Neuronal stem cell (in vitro differentiated cells): ENCODE measurements around the gene RAPGEF2.

Source experiments
- DNase-seq: peaks from one replicate; pipeline ENCODE4 v3.0.0-alpha.2; 2013; ENCODE audit warnings: low spot score
- H2AFZ ChIP-seq: one replicate; pipeline ENCODE4 v1.6.1; 2013; ENCODE audit warnings: mild to moderate bottlenecking, low read length, inconsistent platforms
- H2AK5ac ChIP-seq: 2 replicates; pipeline ENCODE4 v1.6.1; 2013; ENCODE audit warnings: low read depth, mild to moderate bottlenecking, inconsistent platforms, low read length, moderate library complexity, mixed read lengths
- H2BK120ac ChIP-seq: 2 replicates; pipeline ENCODE4 v1.6.1; 2013; ENCODE audit warnings: low read depth, mild to moderate bottlenecking, inconsistent platforms, low read length, moderate library complexity, mixed read lengths
- H2BK12ac ChIP-seq: one replicate; pipeline ENCODE4 v1.6.1; 2013; ENCODE audit warnings: low read length, inconsistent platforms
- H2BK15ac ChIP-seq: 2 replicates; pipeline ENCODE4 v1.6.1; 2013; ENCODE audit warnings: mild to moderate bottlenecking, low read length, inconsistent platforms, mixed read lengths
- H2BK5ac ChIP-seq: one replicate; pipeline ENCODE4 v1.6.1; 2013; ENCODE audit warnings: inconsistent platforms, mild to moderate bottlenecking, low read length, moderate library complexity
- H3K14ac ChIP-seq: one replicate; pipeline ENCODE4 v1.6.1; 2013; ENCODE audit warnings: low read length, inconsistent platforms
- H3K18ac ChIP-seq: 2 replicates; pipeline ENCODE4 v1.6.1; 2013; ENCODE audit warnings: low read length, inconsistent platforms
- H3K23ac ChIP-seq: 2 replicates; pipeline ENCODE4 v1.6.1; 2013; ENCODE audit warnings: low read depth, mild to moderate bottlenecking, mixed read lengths, low read length, inconsistent platforms; ENCODE audit not compliant: poor library complexity
- H3K27ac ChIP-seq: replicated peaks from 3 replicates; pipeline ENCODE4 v1.5.1; 2013; ENCODE audit warnings: low read length, inconsistent platforms
- H3K27me3 ChIP-seq, 3 experiments: 2 replicates each; pipeline ENCODE4 v1.6.1; 2013; ENCODE audit warnings: low read length in 3 of 3, mild to moderate bottlenecking in 2 of 3, inconsistent platforms in 1 of 3, low read depth in 1 of 3, mixed read lengths in 1 of 3, moderate library complexity in 1 of 3; ENCODE audit not compliant: control insufficient read depth in 3 of 3, insufficient read depth in 3 of 3
- H3K36me3 ChIP-seq, 2 donors: replicated peaks in 1 of 2; 2 replicates each; pipeline ENCODE4 v1.6.1; 2013; ENCODE audit warnings: low read length in 2 of 2; ENCODE audit not compliant: control insufficient read depth in 2 of 2, insufficient read depth in 2 of 2
- H3K4ac ChIP-seq: 2 replicates; pipeline ENCODE4 v1.6.1; 2013; ENCODE audit warnings: inconsistent platforms, mild to moderate bottlenecking, low read length, moderate library complexity
- H3K4me1 ChIP-seq, 2 donors: 1 replicate in 1 of 2; 2 replicates in 1 of 2; pipeline ENCODE4 v1.6.1; 2013; ENCODE audit warnings: low read length in 2 of 2, low read depth in 1 of 2; ENCODE audit not compliant: control insufficient read depth in 2 of 2, insufficient read depth in 1 of 2
- H3K4me2 ChIP-seq: one replicate; pipeline ENCODE4 v1.6.1; 2013; ENCODE audit warnings: mild to moderate bottlenecking, low read length, inconsistent platforms; ENCODE audit not compliant: insufficient read depth, poor library complexity, severe bottlenecking
- H3K4me3 ChIP-seq, 2 donors: 2 replicates each; pipeline ENCODE4 v1.5.1; 2013; ENCODE audit warnings: low read length in 2 of 2, mild to moderate bottlenecking in 2 of 2, inconsistent platforms in 1 of 2, moderate library complexity in 1 of 2
- H3K79me1 ChIP-seq: one replicate; pipeline ENCODE4 v1.6.1; 2013; ENCODE audit warnings: low read depth, mild to moderate bottlenecking, inconsistent platforms, low read length, moderate library complexity
- H3K9ac ChIP-seq: one replicate; pipeline ENCODE4 v1.6.1; 2013; ENCODE audit warnings: mild to moderate bottlenecking, low read depth, low read length, inconsistent platforms; ENCODE audit not compliant: poor library complexity
- H3K9me3 ChIP-seq, 2 donors: replicated peaks in 1 of 2; 2 replicates each; pipeline versions ENCODE3 to v1.6.1; 2013; ENCODE audit warnings: low read length in 2 of 2, mild to moderate bottlenecking in 2 of 2, inconsistent platforms in 1 of 2, low read depth in 1 of 2, mixed read lengths in 1 of 2, moderate library complexity in 1 of 2; ENCODE audit not compliant: control insufficient read depth in 2 of 2, insufficient read depth in 1 of 2
- H4K8ac ChIP-seq: one replicate; pipeline ENCODE4 v1.6.1; 2013; ENCODE audit warnings: low read depth, mild to moderate bottlenecking, inconsistent platforms, low read length, moderate library complexity
- H4K91ac ChIP-seq: one replicate; pipeline ENCODE4 v1.6.1; 2013; ENCODE audit warnings: low read length, low read depth, mild to moderate bottlenecking, inconsistent platforms; ENCODE audit not compliant: poor library complexity
- WGBS, 2 donors: extraction: QIAGEN DNeasy Blood & Tissue Kit; methylation state at CpG; one replicate each; pipeline ENCODE4 v1.1.7; 2013; ENCODE audit warnings: missing lambda C conversion rate in 2 of 2, mixed read lengths in 1 of 2; ENCODE audit not compliant: insufficient read length in 2 of 2, insufficient replicate concordance in 1 of 2; ENCODE audit errors: extremely low coverage in 2 of 2; 5-methylcytosine and 5-hydroxymethylcytosine counted together

Gene RAPGEF2

GRCh38 chr4:159121371-159121770, 18.5 kb downstream of the RAPGEF2 start:
- H3K18ac ChIP-seq = no peak overlapping the region
- H3K14ac ChIP-seq = no peak overlapping the region
- no peak overlapping the region for H4K8ac ChIP-seq
- H3K4ac ChIP-seq = no peak overlapping the region
- H2BK5ac ChIP-seq = no peak overlapping the region
- H3K4me2 ChIP-seq = no peak overlapping the region
- no peak overlapping the region for H4K91ac ChIP-seq
- H2AFZ ChIP-seq = no peak overlapping the region
- no peaks in the 10 kb centered on the region for H3K36me3 ChIP-seq
- no peak overlapping the region for H2BK15ac ChIP-seq
- H3K23ac ChIP-seq = no peak overlapping the region
- H3K9me3 ChIP-seq = peaks cover 0 to 7% of the 10 kb centered on the region in 2 donors
- no peak overlapping the region for H3K9ac ChIP-seq
- peaks cover 3% of the 10 kb centered on the region for H3K79me1 ChIP-seq
- H3K4me1 ChIP-seq = no peaks in the 10 kb centered on the region
- H2BK120ac ChIP-seq = no peak overlapping the region
- H3K27me3 ChIP-seq = no peaks in the 10 kb centered on the region
- no peak for DNase-seq
- WGBS, 2 donors = no CpG with 5 or more reads among the region's 2 CpGs
- no peak overlapping the region for H2BK12ac ChIP-seq
- H3K27ac ChIP-seq = no peak overlapping the region
- H2AK5ac ChIP-seq = no peak overlapping the region
- no peak overlapping the region for H3K4me3 ChIP-seq

- Histone ChIP-seq H3K27me3 (no peaks in the 10 kb centered on the region), H3K4me2 (no peak overlapping the region), H2BK15ac (no peak overlapping the region), H3K27ac (no peak overlapping the region), H2AFZ (no peak overlapping the region), H2BK120ac (no peak overlapping the region), H3K79me1 (no peaks in the 10 kb centered on the region), H3K4me1 (peaks cover 0 to 4% of the 10 kb centered on the region in 2 donors), H2AK5ac (no peak overlapping the region), H3K23ac (no peak overlapping the region), H3K14ac (no peak overlapping the region), H3K18ac (no peak overlapping the region), H3K9me3 (no peaks in the 10 kb centered on the region), H4K91ac (no peak overlapping the region), H3K4me3 (no peak overlapping the region), H2BK12ac (no peak overlapping the region), H3K9ac (no peak overlapping the region), H2BK5ac (no peak overlapping the region), H4K8ac (no peak overlapping the region), H3K36me3 (no peaks in the 10 kb centered on the region), H3K4ac (no peak overlapping the region)
- DNase-seq = no peak
- no CpG with 5 or more reads among the region's 5 CpGs for WGBS, 2 donors
Measured at GRCh38 chr4:159126716-159127115, 23.8 kb downstream of the RAPGEF2 start.

GRCh38 chr4:159127745-159128518, 25.1 kb downstream of the RAPGEF2 start:
- H3K27ac ChIP-seq = no peak overlapping the region

GRCh38 chr4:159129814-159130550, 27.1 kb downstream of the RAPGEF2 start:
- Histone ChIP-seq H3K4me1 (peaks cover 0 to 4% of the 10 kb centered on the region in 2 donors), H3K9me3 (no peaks in the 10 kb centered on the region), H4K8ac (no peak overlapping the region), H2AFZ (no peak overlapping the region), H2BK12ac (no peak overlapping the region), H3K9ac (no peak overlapping the region), H3K4me2 (no peak overlapping the region), H3K79me1 (no peaks in the 10 kb centered on the region), H3K4ac (no peak overlapping the region), H3K27me3 (no peaks in the 10 kb centered on the region), H3K23ac (no peak overlapping the region), H2BK5ac (no peak overlapping the region), H2BK15ac (no peak overlapping the region), H2AK5ac (no peak overlapping the region), H4K91ac (no peak overlapping the region), H3K14ac (no peak overlapping the region), H3K18ac (no peak overlapping the region), H2BK120ac (no peak overlapping the region), H3K4me3 (no peak overlapping the region), H3K27ac (no peak overlapping the region), H3K36me3 (no peaks in the 10 kb centered on the region)
- no peak for DNase-seq
- no CpG with 5 or more reads among the region's 2 CpGs for WGBS, 2 donors

More at GRCh38 chr4:159127745-159128518, 25.1 kb downstream of the RAPGEF2 start:
- H3K79me1 ChIP-seq = no peaks in the 10 kb centered on the region
- no peak overlapping the region for H2BK5ac ChIP-seq
- H3K18ac ChIP-seq = no peak overlapping the region
- H3K4me2 ChIP-seq = no peak overlapping the region
- H2BK120ac ChIP-seq = no peak overlapping the region
- H3K36me3 ChIP-seq = no peaks in the 10 kb centered on the region
- H2BK12ac ChIP-seq = no peak overlapping the region
- no peaks in the 10 kb centered on the region for H3K9me3 ChIP-seq
- H3K23ac ChIP-seq = no peak overlapping the region
- H3K4me1 ChIP-seq = peaks cover 0 to 4% of the 10 kb centered on the region in 2 donors
- H2AK5ac ChIP-seq = no peak overlapping the region
- H2BK15ac ChIP-seq = no peak overlapping the region
- no peak overlapping the region for H4K91ac ChIP-seq
- no peak overlapping the region for H3K9ac ChIP-seq
- no peak overlapping the region for H3K4ac ChIP-seq
- H2AFZ ChIP-seq = no peak overlapping the region
- WGBS, 2 donors = no CpG with 5 or more reads among the region's 4 CpGs
- no peak overlapping the region for H4K8ac ChIP-seq
- H3K14ac ChIP-seq = no peak overlapping the region
- no peaks in the 10 kb centered on the region for H3K27me3 ChIP-seq
- H3K4me3 ChIP-seq = no peak overlapping the region
- DNase-seq = no peak
